ENCODE data around the gene INPP5A.

Gene INPP5A

DNA sequence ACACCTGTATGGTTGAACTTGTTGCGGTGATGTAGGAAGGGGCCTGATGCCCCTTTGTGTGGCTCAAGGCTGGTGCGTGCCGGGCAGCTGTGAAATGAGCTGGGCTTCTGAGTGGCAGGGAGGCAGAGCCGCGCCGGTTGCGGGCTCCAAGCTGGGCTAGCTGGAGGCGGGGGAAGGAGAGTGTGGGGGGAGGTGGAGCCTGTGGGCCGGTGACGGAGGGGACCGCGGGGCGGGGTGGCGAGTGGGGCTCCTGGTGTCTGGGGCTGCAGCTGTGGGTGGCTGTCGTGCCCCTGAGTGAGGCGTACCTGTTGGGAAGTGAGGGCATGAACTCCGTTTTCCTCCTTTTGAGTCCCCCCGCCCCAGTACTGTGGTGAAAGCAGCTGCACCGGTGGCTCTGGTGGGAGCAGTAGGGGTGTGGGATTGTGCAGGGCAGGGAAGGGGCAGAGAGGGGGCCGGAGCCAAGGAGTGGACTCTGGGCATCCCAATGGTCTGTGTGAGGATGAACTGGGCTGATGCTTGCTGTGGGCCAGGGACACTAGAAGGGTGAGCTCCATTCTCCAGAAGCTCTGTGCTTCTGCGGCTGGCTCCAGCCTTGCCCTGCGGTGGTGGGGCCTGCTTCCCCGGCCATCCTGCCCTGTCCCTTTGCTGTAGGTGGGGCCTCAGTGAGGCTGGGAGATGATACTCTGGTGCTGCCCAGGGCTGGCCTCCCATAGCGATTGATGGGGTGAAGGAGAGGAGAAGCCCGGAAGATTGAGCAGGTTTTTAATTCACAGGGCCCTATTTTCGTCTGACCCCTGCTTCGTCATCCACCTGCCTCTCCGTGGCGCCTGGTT is 41.7 kb downstream of the INPP5A start:
- Histone ChIP-seq H3K4me3 (ENCODE audit: low read depth, low read length) (no peak overlapping the region), H3K27me3 (ENCODE audit: control insufficient read depth, insufficient read depth, low read length) (no peaks in the 10 kb centered on the region), H3K27ac (ENCODE audit: low read depth, low read length) (no peak overlapping the region), H3K9me3 (ENCODE audit: control insufficient read depth, insufficient read depth, low read depth, low read length) (no peaks in the 10 kb centered on the region), H3K36me3 (ENCODE audit: control insufficient read depth, insufficient read depth, low read length) (no peaks in the 10 kb centered on the region), H3K4me1 (ENCODE audit: control insufficient read depth, insufficient read depth, low read length) (peaks cover 23% of the 10 kb centered on the region), H3K9ac (ENCODE audit: low read length) (no peak overlapping the region)

GRCh38 chr10:132580143-132580542 is 42.6 kb downstream of the INPP5A start:
- H3K9me3 ChIP-seq (ENCODE audit: control insufficient read depth, insufficient read depth, low read depth, low read length): no peaks in the 10 kb centered on the region
- no peak overlapping the region for H3K27ac ChIP-seq (ENCODE audit: low read depth, low read length)
- H3K36me3 ChIP-seq (ENCODE audit: control insufficient read depth, insufficient read depth, low read length): no peaks in the 10 kb centered on the region
- no peak overlapping the region for H3K4me3 ChIP-seq (ENCODE audit: low read depth, low read length)
- no peaks in the 10 kb centered on the region for H3K27me3 ChIP-seq (ENCODE audit: control insufficient read depth, insufficient read depth, low read length)
- H3K4me1 ChIP-seq (ENCODE audit: control insufficient read depth, insufficient read depth, low read length): peaks cover 15% of the 10 kb centered on the region
- no peak overlapping the region for H3K9ac ChIP-seq (ENCODE audit: low read length)

- Histone ChIP-seq H3K9ac (ENCODE audit: low read length) (no peak overlapping the region), H3K9me3 (ENCODE audit: control insufficient read depth, insufficient read depth, low read depth, low read length) (no peaks in the 10 kb centered on the region), H3K27ac (ENCODE audit: low read depth, low read length) (no peak overlapping the region), H3K4me1 (ENCODE audit: control insufficient read depth, insufficient read depth, low read length) (peaks cover 11% of the 10 kb centered on the region), H3K36me3 (ENCODE audit: control insufficient read depth, insufficient read depth, low read length) (no peaks in the 10 kb centered on the region), H3K4me3 (ENCODE audit: low read depth, low read length) (no peak overlapping the region), H3K27me3 (ENCODE audit: control insufficient read depth, insufficient read depth, low read length) (no peaks in the 10 kb centered on the region)
Measured at GRCh38 chr10:132580617-132581016, 43.0 kb downstream of the INPP5A start.

- Histone ChIP-seq H3K27ac (ENCODE audit: low read depth, low read length) (no peak overlapping the region), H3K36me3 (ENCODE audit: control insufficient read depth, insufficient read depth, low read length) (no peaks in the 10 kb centered on the region), H3K4me3 (ENCODE audit: low read depth, low read length) (no peak overlapping the region), H3K9ac (ENCODE audit: low read length) (no peak overlapping the region), H3K4me1 (ENCODE audit: control insufficient read depth, insufficient read depth, low read length) (peaks cover 10% of the 10 kb centered on the region), H3K27me3 (ENCODE audit: control insufficient read depth, insufficient read depth, low read length) (no peaks in the 10 kb centered on the region), H3K9me3 (ENCODE audit: control insufficient read depth, insufficient read depth, low read depth, low read length) (no peaks in the 10 kb centered on the region)
Measured at GRCh38 chr10:132582137-132582536, 44.5 kb downstream of the INPP5A start.

DNA sequence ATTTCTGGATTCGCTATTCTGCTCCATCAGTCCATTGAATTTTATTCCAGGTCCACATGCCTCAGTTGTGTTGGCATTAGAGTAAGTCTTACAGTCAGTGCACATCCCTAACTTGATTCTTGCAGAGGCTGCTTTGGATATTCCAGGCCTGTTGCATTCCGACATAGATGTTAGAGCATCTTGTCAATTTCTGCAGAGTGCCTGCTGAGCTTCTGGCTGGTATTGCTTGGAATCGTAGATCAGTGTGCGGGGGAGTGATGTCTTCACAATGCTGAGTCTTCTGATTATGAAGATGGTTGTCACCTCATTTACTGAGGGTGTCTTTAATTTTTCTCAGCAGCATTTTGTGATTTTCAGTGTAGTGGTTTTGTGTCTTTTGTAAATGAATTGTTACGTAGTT is 45.2 kb downstream of the INPP5A start:
- H3K27me3 ChIP-seq (ENCODE audit: control insufficient read depth, insufficient read depth, low read length): no peaks in the 10 kb centered on the region

GRCh38 chr10:132583456-132583855 is 45.9 kb downstream of the INPP5A start:
- Histone ChIP-seq H3K27me3 (ENCODE audit: control insufficient read depth, insufficient read depth, low read length) (no peaks in the 10 kb centered on the region), H3K9ac (ENCODE audit: low read length) (no peak overlapping the region), H3K36me3 (ENCODE audit: control insufficient read depth, insufficient read depth, low read length) (no peaks in the 10 kb centered on the region), H3K4me3 (ENCODE audit: low read depth, low read length) (no peak overlapping the region), H3K4me1 (ENCODE audit: control insufficient read depth, insufficient read depth, low read length) (peaks cover 9% of the 10 kb centered on the region), H3K9me3 (ENCODE audit: control insufficient read depth, insufficient read depth, low read depth, low read length) (no peaks in the 10 kb centered on the region), H3K27ac (ENCODE audit: low read depth, low read length) (no peak overlapping the region)

More for the DNA sequence above, 45.2 kb downstream of the INPP5A start:
- no peak overlapping the region for H3K4me3 ChIP-seq (ENCODE audit: low read depth, low read length)
- no peaks in the 10 kb centered on the region for H3K36me3 ChIP-seq (ENCODE audit: control insufficient read depth, insufficient read depth, low read length)
- peaks cover 10% of the 10 kb centered on the region for H3K4me1 ChIP-seq (ENCODE audit: control insufficient read depth, insufficient read depth, low read length)
- no peaks in the 10 kb centered on the region for H3K9me3 ChIP-seq (ENCODE audit: control insufficient read depth, insufficient read depth, low read depth, low read length)
- no peak overlapping the region for H3K9ac ChIP-seq (ENCODE audit: low read length)
- H3K27ac ChIP-seq (ENCODE audit: low read depth, low read length): no peak overlapping the region

DNA sequence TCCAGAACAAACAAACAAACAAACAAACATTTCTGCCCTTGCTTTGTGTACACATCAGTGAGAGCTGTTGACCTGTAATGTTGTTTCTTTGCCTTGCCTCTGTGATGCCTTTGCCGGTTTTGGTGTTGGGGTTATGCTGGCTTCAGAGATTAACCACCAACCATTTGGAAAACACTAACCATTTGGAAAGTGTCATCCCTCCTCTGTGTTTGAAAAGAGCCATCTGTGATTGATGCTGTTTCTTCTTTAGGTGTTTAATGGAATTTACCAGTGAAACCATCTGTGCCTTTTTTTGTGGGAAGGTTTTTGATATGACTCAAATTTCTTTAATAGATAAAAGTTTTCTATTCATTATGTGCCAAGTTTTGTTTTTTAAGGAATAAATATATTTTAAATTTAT is 46.5 kb downstream of the INPP5A start:
- H3K9ac ChIP-seq (ENCODE audit: low read length): no peak overlapping the region
- H3K9me3 ChIP-seq (ENCODE audit: control insufficient read depth, insufficient read depth, low read depth, low read length): no peaks in the 10 kb centered on the region
- peaks cover 4% of the 10 kb centered on the region; the same call in 1 of the 2 replicates for H3K4me1 ChIP-seq (ENCODE audit: control insufficient read depth, insufficient read depth, low read length)
- H3K27me3 ChIP-seq (ENCODE audit: control insufficient read depth, insufficient read depth, low read length): no peaks in the 10 kb centered on the region
- no peak overlapping the region for H3K27ac ChIP-seq (ENCODE audit: low read depth, low read length)
- H3K36me3 ChIP-seq (ENCODE audit: control insufficient read depth, insufficient read depth, low read length): no peaks in the 10 kb centered on the region
- no peak overlapping the region for H3K4me3 ChIP-seq (ENCODE audit: low read depth, low read length)

DNA sequence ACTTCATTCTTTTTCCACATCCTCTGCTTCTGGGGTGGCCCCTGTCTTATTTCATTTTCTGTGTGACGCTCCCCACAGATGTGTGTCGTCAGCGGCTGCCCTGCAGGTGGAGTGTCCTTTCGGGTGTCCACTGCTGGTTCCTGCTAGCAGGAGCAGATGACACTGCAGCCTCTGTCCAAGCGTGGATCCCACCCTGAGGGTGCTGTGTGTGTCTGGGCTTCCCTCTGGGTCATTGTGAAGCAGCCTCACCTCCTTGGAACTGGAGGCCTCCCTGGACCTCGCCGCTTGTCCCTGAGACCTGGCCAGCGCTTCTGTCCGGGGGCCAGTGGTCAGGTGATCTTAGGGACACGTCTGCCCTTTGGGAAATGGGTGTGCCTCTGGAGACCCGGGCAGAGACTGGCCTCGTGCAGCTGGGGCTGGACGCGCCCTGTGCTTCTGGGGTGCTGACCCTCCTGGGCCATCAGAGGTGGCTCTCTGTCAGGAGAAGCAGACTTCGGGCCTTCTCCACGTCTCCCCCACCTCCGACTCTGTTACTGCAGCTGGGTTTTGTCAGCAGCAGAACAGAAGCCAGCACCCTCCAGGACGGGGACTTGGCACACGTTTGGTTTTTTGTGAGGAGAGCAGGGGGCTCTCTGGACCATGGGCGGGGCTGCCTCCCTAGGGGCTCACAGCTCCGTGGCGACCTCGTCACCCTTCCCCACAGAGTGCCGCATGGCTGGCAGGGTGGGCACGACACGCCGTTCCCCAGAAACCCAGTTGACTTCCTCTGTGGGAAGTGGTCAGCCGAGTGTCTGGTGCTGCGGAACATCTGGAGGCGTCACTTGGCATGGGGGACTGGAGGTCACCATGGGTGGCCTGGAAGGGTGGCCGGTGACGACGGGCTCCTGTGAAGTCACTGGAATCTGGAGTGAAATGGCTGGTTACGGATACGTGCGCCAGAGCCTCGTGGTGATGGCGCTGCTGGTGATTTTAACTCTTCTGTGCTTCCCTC is 48.4 kb downstream of the INPP5A start:
- Histone ChIP-seq H3K4me3 (ENCODE audit: low read depth, low read length) (no peak overlapping the region), H3K36me3 (ENCODE audit: control insufficient read depth, insufficient read depth, low read length) (no peaks in the 10 kb centered on the region), H3K9me3 (ENCODE audit: control insufficient read depth, insufficient read depth, low read depth, low read length) (no peaks in the 10 kb centered on the region), H3K9ac (ENCODE audit: low read length) (no peak overlapping the region), H3K27ac (ENCODE audit: low read depth, low read length) (no peak overlapping the region), H3K27me3 (ENCODE audit: control insufficient read depth, insufficient read depth, low read length) (no peaks in the 10 kb centered on the region), H3K4me1 (ENCODE audit: control insufficient read depth, insufficient read depth, low read length) (no peaks in the 10 kb centered on the region)

- Histone ChIP-seq H3K4me1 (ENCODE audit: control insufficient read depth, insufficient read depth, low read length) (peaks cover 3% of the 10 kb centered on the region; the same call in 1 of the 2 replicates), H3K4me3 (ENCODE audit: low read depth, low read length) (no peak overlapping the region), H3K36me3 (ENCODE audit: control insufficient read depth, insufficient read depth, low read length) (no peaks in the 10 kb centered on the region), H3K9me3 (ENCODE audit: control insufficient read depth, insufficient read depth, low read depth, low read length) (no peaks in the 10 kb centered on the region), H3K27ac (ENCODE audit: low read depth, low read length) (no peak overlapping the region), H3K27me3 (ENCODE audit: control insufficient read depth, insufficient read depth, low read length) (no peaks in the 10 kb centered on the region), H3K9ac (ENCODE audit: low read length) (no peak overlapping the region)
Measured at GRCh38 chr10:132586739-132587138, 49.2 kb downstream of the INPP5A start.

DNA sequence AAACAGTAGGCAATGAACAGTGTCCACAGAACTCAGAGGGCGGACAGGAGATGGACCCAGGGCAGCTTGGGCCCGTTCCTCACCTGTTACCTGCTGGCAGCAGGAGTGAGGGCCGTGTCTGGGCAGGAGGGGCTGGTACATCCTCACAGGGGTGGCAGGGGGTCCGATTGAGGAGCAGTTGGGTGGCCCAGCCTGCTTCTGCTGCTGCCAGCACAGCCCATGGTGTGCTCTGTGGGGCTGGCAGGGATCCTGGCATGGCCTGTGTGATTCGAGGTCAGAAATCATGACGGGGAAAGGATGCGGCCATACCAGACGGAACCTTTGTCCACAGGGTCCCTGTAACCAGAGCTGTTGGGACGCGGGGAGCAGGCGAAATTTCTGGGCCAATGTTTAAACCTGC is 49.6 kb downstream of the INPP5A start:
- Histone ChIP-seq H3K27ac (ENCODE audit: low read depth, low read length) (no peak overlapping the region), H3K4me3 (ENCODE audit: low read depth, low read length) (no peak overlapping the region), H3K9ac (ENCODE audit: low read length) (no peak overlapping the region), H3K36me3 (ENCODE audit: control insufficient read depth, insufficient read depth, low read length) (no peaks in the 10 kb centered on the region), H3K9me3 (ENCODE audit: control insufficient read depth, insufficient read depth, low read depth, low read length) (no peaks in the 10 kb centered on the region), H3K4me1 (ENCODE audit: control insufficient read depth, insufficient read depth, low read length) (peaks cover 3% of the 10 kb centered on the region; the same call in 1 of the 2 replicates), H3K27me3 (ENCODE audit: control insufficient read depth, insufficient read depth, low read length) (no peaks in the 10 kb centered on the region)

Measured in HUES6 (cell line).